OCI-LY3 (cell line): Measurements from ENCODE around the gene CELF5.

Experiments
- H2AFZ ChIP-seq: fragments of 200-600, 300-600 bp; shearing (Covaris generic); 2 replicates; pipeline ENCODE4 v1.6.0; 2014; ENCODE audit warnings: antibody characterized with exemption, low read depth, low read length
- H3K27ac ChIP-seq: fragments of 200-600, 300-600 bp; sonication (generic); 2 replicates; pipeline ENCODE4 v1.5.1; 2014; ENCODE audit warnings: mild to moderate bottlenecking, low read length, moderate library complexity, mixed read lengths
- H3K27me3 ChIP-seq: fragments of 200-600, 300-600 bp; sonication (generic); 2 replicates; pipeline ENCODE4 v1.6.1; 2014; ENCODE audit warnings: low read depth, low read length, mixed read lengths
- H3K36me3 ChIP-seq: fragments of 200-600, 300-600 bp; sonication (generic); replicated peaks from 2 replicates; pipeline ENCODE3; 2014; ENCODE audit warnings: low read depth, low read length, mixed read lengths
- H3K4me1 ChIP-seq: fragments of 300-600, 200-600 bp; sonication (generic); 2 replicates; pipeline ENCODE4 v1.6.1; 2014; ENCODE audit warnings: low read length, mixed read lengths
- H3K4me2 ChIP-seq: fragments of 200-600, 300-600 bp; sonication (generic); 2 replicates; pipeline ENCODE4 v1.6.1; 2014; ENCODE audit warnings: low read length, mixed read lengths
- H3K4me3 ChIP-seq: fragments of 300-600, 200-600 bp; sonication (generic); 2 replicates; pipeline ENCODE4 v1.5.1; 2014; ENCODE audit warnings: antibody characterized with exemption, mild to moderate bottlenecking, low read length, moderate library complexity
- H3K79me2 ChIP-seq: fragments of 300-600, 200-600 bp; shearing (Covaris generic); 2 replicates; pipeline ENCODE4 v1.6.1; 2014; ENCODE audit warnings: mild to moderate bottlenecking, low read length, mixed read lengths
- H3K9ac ChIP-seq: fragments of 300-600, 200-600 bp; shearing (Covaris generic); 2 replicates; pipeline ENCODE4 v1.6.0; 2014; ENCODE audit warnings: mild to moderate bottlenecking, low read length, moderate library complexity
- H3K9me3 ChIP-seq: fragments of 200-600, 300-600 bp; shearing (Covaris generic); 2 replicates; pipeline ENCODE4 v1.6.1; 2014; ENCODE audit warnings: low read length, mixed read lengths; ENCODE audit not compliant: insufficient read depth
- H4K20me1 ChIP-seq: fragments of 200-600, 300-600 bp; sonication (generic); 2 replicates; pipeline ENCODE4 v1.6.1; 2016; ENCODE audit warnings: low read length, mixed read lengths; ENCODE audit not compliant: insufficient read depth
- EZH2phosphoT487 ChIP-seq: fragments of 200-600 bp; shearing (Covaris generic); IDR thresholded peaks from 2 replicates; pipeline ENCODE4 v1.6.1; 2018; ENCODE audit warnings: antibody characterized with exemption, mixed run types, low read depth
- TF ChIP-seq, protein P1 (sequence below): fragments of 200-600, 300-600 bp; sonication (generic); IDR thresholded peaks from 2 replicates; pipeline ENCODE4 v1.5.1; 2014; ENCODE audit warnings: antibody characterized with exemption, low read length, low read depth

Gene CELF5

DNA sequence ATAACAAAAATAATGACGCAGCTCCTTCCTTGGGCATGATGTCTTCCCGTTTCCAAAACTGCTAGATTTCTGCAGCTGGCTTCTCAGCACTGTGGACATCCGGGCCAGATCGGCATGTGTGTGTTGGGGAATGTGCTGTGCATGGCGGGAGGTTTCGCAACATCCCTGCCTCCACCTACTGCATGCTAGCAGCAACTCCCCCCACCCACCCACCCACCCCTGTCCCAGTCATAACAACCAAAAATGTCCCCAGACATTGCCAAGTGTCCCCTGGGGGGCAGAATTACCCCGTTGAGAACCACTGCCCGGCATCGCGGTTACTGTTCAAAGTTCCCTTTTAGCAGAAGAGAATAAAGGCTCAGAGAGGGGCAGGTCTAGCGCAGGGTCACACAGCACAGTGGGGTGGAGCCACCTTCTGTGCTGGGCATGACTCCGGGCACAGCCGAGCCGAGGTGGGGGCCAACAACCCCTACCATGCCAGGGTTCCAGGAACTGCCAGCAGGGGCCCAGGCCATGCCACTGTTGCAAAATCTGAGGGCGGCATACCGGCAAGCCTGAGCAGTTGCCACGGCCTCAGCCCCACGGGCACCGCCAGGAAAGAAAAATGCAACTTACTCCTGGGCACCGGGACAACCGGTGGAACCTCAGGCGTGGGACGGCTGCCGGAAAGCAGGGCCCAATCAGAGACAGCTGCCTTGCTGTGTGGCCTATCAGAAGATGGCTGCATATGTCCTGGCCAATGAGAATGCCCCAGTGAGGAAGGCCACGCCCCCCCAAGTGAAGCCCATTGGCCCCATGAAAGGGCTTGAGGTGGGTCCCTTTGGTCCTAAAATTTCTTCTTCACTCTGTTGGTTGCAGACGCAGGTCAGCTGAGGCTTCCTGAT, 119.4 kb downstream of the CELF5 start:
- H3K9ac ChIP-seq: no peak overlapping the region

DNA sequence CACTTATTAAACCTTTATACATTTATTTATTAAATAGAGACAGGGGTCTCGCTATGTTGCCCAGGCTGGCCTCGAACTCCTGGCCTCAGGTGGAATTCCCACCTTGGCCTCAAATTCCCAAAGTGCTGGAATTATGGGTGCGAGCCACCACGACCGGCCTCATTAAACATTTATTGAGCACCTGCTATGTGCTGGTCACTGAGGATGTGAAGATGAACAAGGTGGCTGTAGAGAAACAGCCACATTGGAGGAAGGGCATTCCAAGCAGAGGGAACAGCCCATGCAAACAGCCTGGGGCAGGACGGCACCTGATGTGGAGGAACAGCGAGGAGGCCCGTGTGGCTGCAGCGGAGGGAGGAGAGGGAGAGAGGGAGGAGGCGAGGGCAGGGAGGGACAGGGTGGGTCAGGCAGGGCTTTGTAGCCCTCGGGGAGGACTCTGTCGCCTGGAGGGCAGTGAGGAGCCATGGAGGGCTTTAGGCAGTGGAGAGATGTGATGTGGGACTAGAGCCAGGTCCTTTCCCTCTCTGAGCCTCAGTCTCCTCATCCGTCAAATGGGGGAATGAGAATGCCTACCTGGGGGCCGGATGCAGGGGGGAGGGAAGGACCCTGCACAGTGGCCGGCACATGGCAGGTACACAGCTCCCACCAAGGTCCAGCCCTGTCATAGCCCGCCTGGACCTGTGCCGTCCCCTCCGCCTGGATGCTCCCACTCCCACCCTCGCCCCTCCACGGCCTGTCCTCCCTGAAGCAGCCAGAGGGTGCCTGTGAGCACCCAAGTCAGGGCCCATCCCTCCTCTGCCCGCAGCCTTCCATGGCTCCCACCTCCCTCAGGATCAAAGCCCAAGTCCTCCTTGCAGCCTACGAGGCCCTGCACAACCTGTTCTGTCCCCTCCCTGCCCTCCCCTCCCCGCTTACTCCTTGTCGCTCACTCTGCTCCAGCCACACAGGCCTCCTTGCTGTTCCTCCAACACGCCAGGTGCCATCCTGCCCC, 120.4 kb downstream of the CELF5 start:
- no peak overlapping the region for H3K4me2 ChIP-seq
- no peak overlapping the region for H3K4me3 ChIP-seq
- H2AFZ ChIP-seq: no peak overlapping the region
- H3K4me1 ChIP-seq: no peaks in the 10 kb centered on the region
- H3K27ac ChIP-seq: no peak overlapping the region
- no peak overlapping the region for H3K9ac ChIP-seq
- H3K27me3 ChIP-seq: peaks cover 3% of the 10 kb centered on the region; the same call in 1 of the 2 replicates
- no peaks in the 10 kb centered on the region for H3K36me3 ChIP-seq
- H3K79me2 ChIP-seq: no peaks in the 10 kb centered on the region
- no peaks in the 10 kb centered on the region for H4K20me1 ChIP-seq
- TF ChIP-seq EZH2phosphoT487: no peak
- TF ChIP-seq, protein P1, sequence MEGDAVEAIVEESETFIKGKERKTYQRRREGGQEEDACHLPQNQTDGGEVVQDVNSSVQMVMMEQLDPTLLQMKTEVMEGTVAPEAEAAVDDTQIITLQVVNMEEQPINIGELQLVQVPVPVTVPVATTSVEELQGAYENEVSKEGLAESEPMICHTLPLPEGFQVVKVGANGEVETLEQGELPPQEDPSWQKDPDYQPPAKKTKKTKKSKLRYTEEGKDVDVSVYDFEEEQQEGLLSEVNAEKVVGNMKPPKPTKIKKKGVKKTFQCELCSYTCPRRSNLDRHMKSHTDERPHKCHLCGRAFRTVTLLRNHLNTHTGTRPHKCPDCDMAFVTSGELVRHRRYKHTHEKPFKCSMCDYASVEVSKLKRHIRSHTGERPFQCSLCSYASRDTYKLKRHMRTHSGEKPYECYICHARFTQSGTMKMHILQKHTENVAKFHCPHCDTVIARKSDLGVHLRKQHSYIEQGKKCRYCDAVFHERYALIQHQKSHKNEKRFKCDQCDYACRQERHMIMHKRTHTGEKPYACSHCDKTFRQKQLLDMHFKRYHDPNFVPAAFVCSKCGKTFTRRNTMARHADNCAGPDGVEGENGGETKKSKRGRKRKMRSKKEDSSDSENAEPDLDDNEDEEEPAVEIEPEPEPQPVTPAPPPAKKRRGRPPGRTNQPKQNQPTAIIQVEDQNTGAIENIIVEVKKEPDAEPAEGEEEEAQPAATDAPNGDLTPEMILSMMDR: no peak
- H3K9me3 ChIP-seq: no peaks in the 10 kb centered on the region

More for the DNA sequence above, 119.4 kb downstream of the CELF5 start:
- H3K27me3 ChIP-seq: no peaks in the 10 kb centered on the region
- no peaks in the 10 kb centered on the region for H4K20me1 ChIP-seq
- H3K27ac ChIP-seq: no peak overlapping the region
- no peaks in the 10 kb centered on the region for H3K4me1 ChIP-seq
- H3K79me2 ChIP-seq: no peaks in the 10 kb centered on the region
- no peak for TF ChIP-seq EZH2phosphoT487
- TF ChIP-seq, protein P1: peak; percentile 17
- H2AFZ ChIP-seq: no peak overlapping the region
- no peak overlapping the region for H3K4me3 ChIP-seq
- H3K4me2 ChIP-seq: no peak overlapping the region
- H3K9me3 ChIP-seq: no peaks in the 10 kb centered on the region
- H3K36me3 ChIP-seq: no peaks in the 10 kb centered on the region

- peaks cover 7% of the 10 kb centered on the region; the same call in 1 of the 2 replicates for H3K27me3 ChIP-seq
- no peak overlapping the region for H2AFZ ChIP-seq
- H3K4me3 ChIP-seq: no peak overlapping the region
- H3K36me3 ChIP-seq: no peaks in the 10 kb centered on the region
- H3K9ac ChIP-seq: no peak overlapping the region
- H3K27ac ChIP-seq: no peak overlapping the region
- H4K20me1 ChIP-seq: no peaks in the 10 kb centered on the region
- H3K4me1 ChIP-seq: no peaks in the 10 kb centered on the region
- no peak for TF ChIP-seq EZH2phosphoT487
- TF ChIP-seq, protein P1: no peak
- no peaks in the 10 kb centered on the region for H3K9me3 ChIP-seq
- no peaks in the 10 kb centered on the region for H3K79me2 ChIP-seq
- H3K4me2 ChIP-seq: no peak overlapping the region
Observed at GRCh38 chr19:3345850-3346460, 121.5 kb downstream of the CELF5 start.
